Uterus (tissue), 4 donors: ENCODE measurements around the gene GTSF1L. TPM values are rescaled to one million over a fixed set of nuclear protein-coding genes. Genes with fewer than 3 reads are reported as not detected.

Source experiments
- DNase-seq, 2 donors: peaks; one replicate each; pipeline ENCODE4 v3.0.0-alpha.2; 2019 to 2020
- H3K27ac ChIP-seq, 2 donors: fragments of 200-600 bp; sonication (generic); 1 replicate in 1 of 2; 2 replicates in 1 of 2; pipeline ENCODE4 v1.5.1; 2016 to 2018
- H3K27me3 ChIP-seq, 2 donors: fragments of 200-600 bp; sonication (generic); one replicate each; pipeline ENCODE4 v1.5.1; 2018 to 2019; ENCODE audit warnings: control low read depth in 1 of 2
- H3K36me3 ChIP-seq, 2 donors: fragments of 200-600 bp; sonication (generic); one replicate each; pipeline ENCODE4 v1.5.1; 2019; ENCODE audit warnings: control low read depth in 1 of 2
- H3K4me1 ChIP-seq, 2 donors: fragments of 200-600 bp; sonication (generic); one replicate each; pipeline ENCODE4 v1.5.1; 2018 to 2019; ENCODE audit warnings: control low read depth in 1 of 2
- H3K4me3 ChIP-seq, 2 donors: fragments of 200-600 bp; sonication (generic); 1 replicate in 1 of 2; 2 replicates in 1 of 2; pipeline ENCODE4 v1.5.1; 2018 to 2019; ENCODE audit warnings: mild to moderate bottlenecking in 1 of 2
- H3K9me3 ChIP-seq, 2 donors: fragments of 200-600 bp; sonication (generic); one replicate each; pipeline ENCODE4 v1.5.1; 2019; ENCODE audit warnings: control low read depth in 1 of 2
- POLR2A ChIP-seq, 2 donors: fragments of 450-650 bp; IDR thresholded peaks; one replicate each; pipeline ENCODE4 v1.6.1; 2016; ENCODE audit warnings: antibody characterized with exemption in 2 of 2, mild to moderate bottlenecking in 1 of 2, moderate library complexity in 1 of 2
- intact Hi-C: fragments of 100-400 bp; cut with DNase I; formaldehyde crosslinking; loops from one replicate; pipeline ENCODE4 v1.15.1; 2023; ENCODE audit warnings: low total_unique reads
- total RNA-seq, 4 donors: library from RNA; depleted of rRNA in 3 of 4; stranded (reverse); fragments of >200 nt in 3 of 4; gene quantifications; one replicate each; pipeline versions ENCODE4 v1.1.0 to v1.2.4, GENCODE V29; 2014 to 2023
- TF ChIP-seq, protein P1 (sequence below), 4 experiments: fragments of 200-600 bp in 2 of 4; fragments of 450-650 bp in 2 of 4; sonication (generic) in 2 of 4; IDR thresholded peaks; one replicate each; pipeline ENCODE4 v1.5.1; 2016 to 2019; ENCODE audit warnings: antibody characterized with exemption in 4 of 4, mild to moderate bottlenecking in 2 of 4, moderate library complexity in 1 of 4
- donor health status: DM: yes; HTN: yes; CAD: no.

Gene GTSF1L
- total RNA-seq, 4 donors from 2014 or later, result not detected

DNA sequence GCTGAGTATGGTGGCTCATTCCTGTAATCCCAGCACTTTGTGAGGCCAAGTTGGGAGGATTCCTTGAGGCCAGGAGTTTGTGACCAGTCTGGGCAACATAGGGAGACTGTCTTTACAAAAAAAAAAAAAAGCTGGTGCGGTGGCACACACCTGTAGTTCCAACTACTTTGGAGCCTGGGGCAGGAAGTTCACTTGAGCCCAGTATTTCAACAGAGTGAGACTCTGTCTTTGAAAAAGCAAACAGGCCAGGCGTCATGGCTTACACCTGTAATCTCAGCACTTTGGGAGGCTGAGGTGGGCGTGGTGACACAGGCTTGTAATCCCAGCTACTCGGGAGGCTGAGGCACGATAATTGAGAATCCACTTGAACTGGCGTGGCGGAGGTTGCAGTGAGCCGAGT lies 31.2 kb downstream of the GTSF1L start:
- H3K36me3 ChIP-seq, result no peaks in the 10 kb centered on the region
- DNase-seq, result no peak
- H3K4me1 ChIP-seq, result no peaks in the 10 kb centered on the region
- TF ChIP-seq POLR2A (IDR thresholded peaks at IDR 0.05), result no peak
- TF ChIP-seq, protein P1, sequence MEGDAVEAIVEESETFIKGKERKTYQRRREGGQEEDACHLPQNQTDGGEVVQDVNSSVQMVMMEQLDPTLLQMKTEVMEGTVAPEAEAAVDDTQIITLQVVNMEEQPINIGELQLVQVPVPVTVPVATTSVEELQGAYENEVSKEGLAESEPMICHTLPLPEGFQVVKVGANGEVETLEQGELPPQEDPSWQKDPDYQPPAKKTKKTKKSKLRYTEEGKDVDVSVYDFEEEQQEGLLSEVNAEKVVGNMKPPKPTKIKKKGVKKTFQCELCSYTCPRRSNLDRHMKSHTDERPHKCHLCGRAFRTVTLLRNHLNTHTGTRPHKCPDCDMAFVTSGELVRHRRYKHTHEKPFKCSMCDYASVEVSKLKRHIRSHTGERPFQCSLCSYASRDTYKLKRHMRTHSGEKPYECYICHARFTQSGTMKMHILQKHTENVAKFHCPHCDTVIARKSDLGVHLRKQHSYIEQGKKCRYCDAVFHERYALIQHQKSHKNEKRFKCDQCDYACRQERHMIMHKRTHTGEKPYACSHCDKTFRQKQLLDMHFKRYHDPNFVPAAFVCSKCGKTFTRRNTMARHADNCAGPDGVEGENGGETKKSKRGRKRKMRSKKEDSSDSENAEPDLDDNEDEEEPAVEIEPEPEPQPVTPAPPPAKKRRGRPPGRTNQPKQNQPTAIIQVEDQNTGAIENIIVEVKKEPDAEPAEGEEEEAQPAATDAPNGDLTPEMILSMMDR (IDR thresholded peaks at IDR 0.05), result no peak
- no peak overlapping the region for H3K27ac ChIP-seq
- no peak overlapping the region for H3K4me3 ChIP-seq
- intact Hi-C loops, result no loop called here
- H3K27me3 ChIP-seq, result no peaks in the 10 kb centered on the region
- no peaks in the 10 kb centered on the region for H3K9me3 ChIP-seq

DNA sequence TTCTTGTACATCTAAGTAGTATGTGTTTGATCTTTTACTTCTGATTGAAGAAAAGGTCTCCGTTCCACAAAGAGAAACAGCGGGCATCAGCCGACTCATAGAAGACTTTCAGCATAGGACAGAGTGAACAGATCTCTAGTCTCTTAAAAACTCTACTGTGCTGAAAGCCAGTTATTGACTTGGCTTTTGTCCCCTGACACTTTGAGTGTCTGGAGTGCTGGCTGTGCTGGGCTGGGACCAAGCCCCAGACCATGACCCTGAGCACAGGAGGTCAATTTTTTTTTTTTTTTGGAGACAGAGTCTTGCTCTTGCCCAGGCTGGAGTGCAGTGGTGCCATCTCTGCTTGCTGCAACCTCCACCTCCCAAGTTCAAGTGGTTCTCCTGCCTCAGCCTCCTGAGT lies 32.0 kb downstream of the GTSF1L start:
- H3K4me1 ChIP-seq, result no peaks in the 10 kb centered on the region
- TF ChIP-seq, protein P1 (IDR thresholded peaks at IDR 0.05), result no peak
- no peak for TF ChIP-seq POLR2A (IDR thresholded peaks at IDR 0.05)
- no peaks in the 10 kb centered on the region for H3K36me3 ChIP-seq
- no peak overlapping the region for H3K27ac ChIP-seq
- intact Hi-C loops, result no loop called here
- DNase-seq, result no peak
- no peak overlapping the region for H3K4me3 ChIP-seq
- H3K9me3 ChIP-seq, result no peaks in the 10 kb centered on the region
- no peaks in the 10 kb centered on the region for H3K27me3 ChIP-seq

DNA sequence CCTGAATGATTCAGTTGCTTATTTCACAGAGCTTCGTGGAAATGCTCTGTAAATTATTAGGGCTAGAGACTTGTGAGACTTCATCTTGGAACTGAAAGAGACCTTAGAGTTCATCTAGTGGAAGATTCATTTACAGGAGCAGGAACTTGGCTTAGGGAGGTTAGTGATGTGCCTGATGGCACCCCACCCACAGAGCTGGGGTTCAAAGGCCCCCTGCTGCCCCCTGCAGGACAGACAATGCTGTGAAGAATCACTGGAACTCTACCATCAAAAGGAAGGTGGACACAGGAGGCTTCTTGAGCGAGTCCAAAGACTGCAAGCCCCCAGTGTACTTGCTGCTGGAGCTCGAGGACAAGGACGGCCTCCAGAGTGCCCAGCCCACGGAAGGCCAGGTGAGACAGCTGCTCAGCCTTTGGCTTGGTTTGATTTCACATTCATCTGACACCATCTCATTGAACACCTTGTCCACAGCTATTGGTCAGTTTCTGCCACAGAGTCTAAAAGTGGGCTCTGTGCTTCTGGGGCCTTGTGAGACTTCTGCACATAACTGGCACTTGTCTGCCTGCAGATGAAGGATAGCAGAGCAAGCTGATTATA lies 34.8 kb downstream of the GTSF1L start:
- H3K4me3 ChIP-seq, result no peak overlapping the region
- no peaks in the 10 kb centered on the region for H3K9me3 ChIP-seq
- DNase-seq, result no peak
- intact Hi-C loops, result no loop called here
- no peak overlapping the region for H3K27ac ChIP-seq
- H3K4me1 ChIP-seq, result no peaks in the 10 kb centered on the region
- TF ChIP-seq, protein P1 (IDR thresholded peaks at IDR 0.05), result no peak
- no peak for TF ChIP-seq POLR2A (IDR thresholded peaks at IDR 0.05)
- no peaks in the 10 kb centered on the region for H3K36me3 ChIP-seq
- no peaks in the 10 kb centered on the region for H3K27me3 ChIP-seq

DNA sequence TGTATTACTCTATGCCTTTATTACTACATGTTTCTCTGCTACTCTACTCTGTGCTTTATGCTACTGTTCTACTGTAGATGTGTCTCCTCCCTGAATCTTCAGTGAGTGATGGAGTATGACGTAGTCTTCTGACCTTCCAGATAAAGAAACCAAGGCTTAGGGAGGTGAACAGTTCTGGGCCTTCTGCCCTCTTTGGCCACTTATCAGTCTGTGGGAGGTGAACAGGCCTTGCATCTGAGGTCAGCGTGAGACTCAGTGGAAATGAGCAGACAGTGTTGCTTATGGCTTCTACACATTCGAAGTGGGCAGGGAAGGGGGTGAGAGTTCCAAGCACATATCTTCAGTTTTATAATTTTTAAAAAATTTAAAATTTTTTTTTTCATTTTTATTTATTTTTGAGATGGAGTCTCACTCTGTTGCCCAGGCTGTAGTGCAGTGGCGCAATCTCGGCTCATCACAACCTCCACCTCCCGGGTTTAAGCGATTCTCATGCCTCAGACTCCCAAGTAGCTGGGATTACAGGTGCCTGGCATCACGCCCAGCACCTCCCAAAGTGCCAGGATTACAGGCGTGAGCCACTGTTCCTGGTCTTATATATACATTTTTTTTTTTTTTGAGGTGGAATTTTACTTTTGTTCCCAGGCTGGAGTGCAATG lies 35.7 kb downstream of the GTSF1L start:
- DNase-seq, result no peak
- intact Hi-C loops, result no loop called here
- no peak for TF ChIP-seq POLR2A (IDR thresholded peaks at IDR 0.05)
- TF ChIP-seq, protein P1 (IDR thresholded peaks at IDR 0.05), result no peak

DNA sequence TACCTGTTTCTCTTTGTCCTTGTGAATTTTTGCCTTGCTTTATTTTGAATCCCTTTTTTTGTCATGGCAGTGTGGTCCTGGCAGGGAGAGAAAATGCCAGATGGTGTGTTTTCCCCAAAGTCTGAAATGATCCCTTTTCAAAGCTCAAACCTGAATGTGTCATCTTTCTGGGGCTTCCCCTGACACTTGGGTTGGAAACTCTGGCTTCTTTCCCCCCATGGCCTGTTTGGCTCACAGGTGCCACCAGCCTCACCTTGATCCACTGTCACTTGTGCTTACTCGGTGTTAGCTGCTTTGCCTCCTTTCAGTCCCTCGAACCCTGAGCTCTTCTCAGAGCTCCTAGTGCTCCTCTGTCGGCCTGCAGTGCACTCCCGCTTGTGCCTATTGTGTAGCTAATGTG lies 37.6 kb downstream of the GTSF1L start:
- no peak overlapping the region for H3K27ac ChIP-seq
- H3K4me1 ChIP-seq, result no peaks in the 10 kb centered on the region
- no peak for TF ChIP-seq POLR2A (IDR thresholded peaks at IDR 0.05)
- TF ChIP-seq, protein P1 (IDR thresholded peaks at IDR 0.05), result no peak
- H3K36me3 ChIP-seq, result no peaks in the 10 kb centered on the region
- DNase-seq, result no peak
- H3K27me3 ChIP-seq, result no peaks in the 10 kb centered on the region
- no peaks in the 10 kb centered on the region for H3K9me3 ChIP-seq
- no peak overlapping the region for H3K4me3 ChIP-seq
- intact Hi-C loops, result no loop called here

More for the DNA sequence above, 35.7 kb downstream of the GTSF1L start:
- Histone ChIP-seq H3K4me1 (no peaks in the 10 kb centered on the region), H3K27ac (no peak overlapping the region), H3K4me3 (no peak overlapping the region), H3K36me3 (no peaks in the 10 kb centered on the region), H3K27me3 (no peaks in the 10 kb centered on the region), H3K9me3 (no peaks in the 10 kb centered on the region)
